ENCODE data around the gene PSMD13. TPM values are rescaled to one million over a fixed set of nuclear protein-coding genes. Genes with fewer than 3 reads are reported as not detected.

Gene PSMD13
- total RNA-seq, 4 donors from 2014 or later: 69.6 to 124 (median 78.2) TPM

DNA sequence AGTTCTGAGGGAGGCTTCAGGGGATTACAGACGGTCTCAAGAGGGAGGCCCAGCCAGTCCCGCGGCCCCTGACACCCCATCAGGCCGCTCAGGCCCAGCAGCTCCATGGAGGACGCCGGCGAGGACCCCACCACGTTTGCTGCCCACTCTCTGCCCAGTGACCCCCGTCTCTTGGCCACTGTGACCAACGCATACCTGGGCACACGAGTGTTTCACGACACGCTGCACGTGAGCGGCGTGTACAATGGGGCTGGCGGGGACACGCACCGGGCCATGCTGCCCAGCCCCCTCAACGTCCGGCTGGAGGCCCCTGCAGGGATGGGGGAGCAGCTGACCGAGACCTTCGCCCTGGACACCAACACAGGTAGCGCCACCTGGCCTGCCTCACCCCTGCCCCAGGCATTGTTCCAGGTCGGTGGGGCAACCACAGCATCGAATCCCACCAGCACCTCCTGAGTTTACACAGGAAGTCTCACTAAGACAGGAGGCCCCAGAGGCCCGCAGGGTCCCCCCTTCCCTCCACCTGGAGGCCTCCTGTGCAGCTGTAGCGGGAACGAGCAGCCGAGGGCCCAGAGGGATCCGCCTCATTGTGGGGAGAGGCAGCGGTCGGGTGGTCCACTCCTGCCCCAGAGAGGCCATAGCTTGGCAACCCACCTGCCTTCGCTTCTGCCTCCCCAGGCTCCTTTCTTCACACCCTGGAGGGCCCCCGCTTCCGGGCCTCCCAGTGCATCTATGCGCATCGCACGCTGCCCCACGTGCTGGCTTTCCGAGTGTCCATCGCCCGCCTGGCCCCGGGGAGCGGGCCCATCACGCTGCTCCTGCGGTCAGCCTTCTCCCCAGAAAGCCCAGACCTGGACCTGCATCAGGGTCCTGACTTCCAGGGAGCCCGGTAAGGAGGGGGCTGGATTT, 53.2 kb downstream of the PSMD13 start:
- DNase-seq (ENCODE audit: low spot score) (no peak), ATAC-seq (ENCODE audit: low FRiP score) (no peak)
- TF ChIP-seq, protein P1, sequence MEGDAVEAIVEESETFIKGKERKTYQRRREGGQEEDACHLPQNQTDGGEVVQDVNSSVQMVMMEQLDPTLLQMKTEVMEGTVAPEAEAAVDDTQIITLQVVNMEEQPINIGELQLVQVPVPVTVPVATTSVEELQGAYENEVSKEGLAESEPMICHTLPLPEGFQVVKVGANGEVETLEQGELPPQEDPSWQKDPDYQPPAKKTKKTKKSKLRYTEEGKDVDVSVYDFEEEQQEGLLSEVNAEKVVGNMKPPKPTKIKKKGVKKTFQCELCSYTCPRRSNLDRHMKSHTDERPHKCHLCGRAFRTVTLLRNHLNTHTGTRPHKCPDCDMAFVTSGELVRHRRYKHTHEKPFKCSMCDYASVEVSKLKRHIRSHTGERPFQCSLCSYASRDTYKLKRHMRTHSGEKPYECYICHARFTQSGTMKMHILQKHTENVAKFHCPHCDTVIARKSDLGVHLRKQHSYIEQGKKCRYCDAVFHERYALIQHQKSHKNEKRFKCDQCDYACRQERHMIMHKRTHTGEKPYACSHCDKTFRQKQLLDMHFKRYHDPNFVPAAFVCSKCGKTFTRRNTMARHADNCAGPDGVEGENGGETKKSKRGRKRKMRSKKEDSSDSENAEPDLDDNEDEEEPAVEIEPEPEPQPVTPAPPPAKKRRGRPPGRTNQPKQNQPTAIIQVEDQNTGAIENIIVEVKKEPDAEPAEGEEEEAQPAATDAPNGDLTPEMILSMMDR (IDR thresholded peaks at IDR 0.05): no peak

DNA sequence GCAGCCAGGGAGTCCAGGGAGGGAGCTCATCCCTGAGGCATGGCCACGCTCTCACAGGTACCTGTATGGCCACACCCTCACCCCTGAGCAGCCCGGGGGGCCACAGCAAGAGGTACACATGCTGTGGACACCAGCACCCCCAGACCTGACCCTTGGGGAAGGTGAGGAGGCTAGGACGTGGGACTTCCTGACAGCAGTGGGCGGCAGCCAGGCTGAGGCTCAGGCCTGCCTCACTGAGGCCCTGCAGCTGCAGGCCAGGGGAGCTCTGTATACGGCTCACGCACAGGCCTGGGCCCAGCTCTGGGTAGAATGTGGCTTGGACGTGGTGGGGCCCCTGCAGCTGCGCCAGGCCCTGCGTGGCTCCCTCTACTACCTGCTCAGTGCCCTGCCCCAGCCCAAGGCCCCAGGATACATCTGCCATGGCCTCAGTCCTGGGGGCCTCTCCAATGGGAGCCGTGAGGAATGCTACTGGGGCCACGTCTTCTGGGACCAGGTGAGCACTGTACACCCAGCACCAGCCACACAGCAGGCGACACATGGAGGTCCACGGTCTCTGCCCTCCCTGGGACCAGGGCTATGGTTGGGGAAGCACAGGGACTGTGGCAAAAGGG, 54.0 kb downstream of the PSMD13 start:
- no peak for ATAC-seq (ENCODE audit: low FRiP score)
- TF ChIP-seq, protein P1 (IDR thresholded peaks at IDR 0.05): no peak
- no peak for DNase-seq (ENCODE audit: low spot score)

DNA sequence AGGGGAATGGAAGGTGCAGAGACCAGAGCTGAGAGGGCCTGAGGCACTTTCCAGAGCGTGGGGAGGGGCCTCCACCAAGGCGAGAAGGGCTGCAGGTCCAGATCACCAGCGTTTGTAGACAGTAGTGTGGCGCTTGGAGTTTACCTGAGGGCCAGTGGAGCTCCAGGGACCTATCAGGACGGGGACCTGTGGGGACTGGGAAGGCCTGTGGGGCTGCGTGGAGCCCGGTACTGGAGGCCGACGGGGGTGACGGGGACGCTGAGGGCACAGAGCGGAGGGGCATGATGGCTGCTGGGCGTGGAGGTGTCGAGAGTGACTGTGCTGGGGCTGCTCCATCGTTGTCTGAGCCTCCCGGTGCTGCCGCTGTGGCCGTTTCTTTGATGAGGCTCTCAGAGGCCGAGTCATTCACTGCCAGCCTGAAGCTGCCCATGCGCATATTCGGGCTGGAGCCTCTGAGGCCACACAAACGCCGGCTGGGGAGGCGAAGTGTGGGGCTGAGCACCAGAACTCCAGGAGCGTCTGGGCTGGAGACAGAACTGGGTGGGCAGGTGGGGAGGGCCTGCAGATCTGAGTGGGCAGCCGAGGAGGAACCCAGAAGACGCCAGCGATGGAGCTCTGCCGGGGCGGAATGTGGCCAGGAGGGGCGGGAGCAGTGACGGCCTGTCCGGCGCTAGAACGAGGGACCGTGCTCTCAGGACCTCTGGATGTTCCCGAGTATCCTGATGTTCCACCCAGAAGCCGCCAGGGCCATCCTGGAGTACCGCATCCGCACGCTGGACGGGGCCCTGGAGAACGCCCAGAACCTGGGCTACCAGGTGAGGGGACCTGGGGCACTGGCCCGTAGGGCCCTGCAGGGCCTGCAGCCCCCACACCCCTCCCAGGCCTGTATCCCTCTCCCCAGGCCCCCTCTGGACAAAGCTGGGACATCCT, 54.8 kb downstream of the PSMD13 start:
- ATAC-seq (ENCODE audit: low FRiP score): no peak
- DNase-seq (ENCODE audit: low spot score): no peak
- TF ChIP-seq, protein P1 (IDR thresholded peaks at IDR 0.05): no peak

DNA sequence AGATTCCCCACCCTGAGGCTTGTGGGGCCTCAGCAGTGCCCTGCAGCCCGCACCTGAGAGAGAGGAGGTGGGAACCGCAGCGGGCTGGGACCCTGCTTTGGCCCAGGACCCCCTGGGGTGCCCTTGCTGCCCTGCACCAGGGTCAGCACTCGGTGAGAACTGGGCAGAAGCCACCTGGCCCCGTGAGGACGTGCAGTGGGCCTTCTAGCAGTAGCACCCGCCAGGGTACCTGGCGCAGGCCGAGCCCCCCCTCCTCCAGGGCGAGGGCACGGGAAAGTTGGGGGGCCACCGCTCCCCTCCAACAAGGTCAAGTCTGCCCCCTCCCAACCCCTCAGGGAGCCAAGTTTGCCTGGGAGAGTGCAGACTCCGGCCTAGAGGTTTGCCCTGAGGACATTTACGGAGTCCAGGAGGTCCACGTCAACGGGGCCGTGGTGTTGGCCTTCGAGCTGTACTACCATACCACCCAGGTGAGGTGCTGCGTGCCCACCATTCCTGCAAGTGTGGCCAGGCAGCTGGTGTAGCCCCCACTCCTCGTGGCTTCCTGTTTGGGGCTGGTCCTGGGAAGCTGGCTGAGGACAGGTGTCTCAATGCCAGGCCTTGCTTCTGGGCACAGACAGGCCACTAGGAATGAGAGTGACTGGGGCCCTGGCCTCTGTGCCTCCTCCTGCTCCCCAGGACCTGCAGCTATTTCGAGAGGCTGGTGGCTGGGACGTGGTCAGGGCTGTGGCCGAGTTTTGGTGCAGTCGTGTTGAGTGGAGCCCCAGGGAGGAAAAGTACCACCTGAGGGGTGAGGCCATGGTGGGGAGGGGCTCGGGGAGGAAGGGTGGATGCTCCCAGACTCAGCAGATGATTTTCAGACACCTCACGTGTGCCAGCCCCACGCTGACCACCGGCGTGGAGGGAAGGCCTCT, 55.7 kb downstream of the PSMD13 start:
- DNase-seq (ENCODE audit: low spot score): no peak
- ATAC-seq (ENCODE audit: low FRiP score): no peak
- TF ChIP-seq, protein P1 (IDR thresholded peaks at IDR 0.05): no peak

DNA sequence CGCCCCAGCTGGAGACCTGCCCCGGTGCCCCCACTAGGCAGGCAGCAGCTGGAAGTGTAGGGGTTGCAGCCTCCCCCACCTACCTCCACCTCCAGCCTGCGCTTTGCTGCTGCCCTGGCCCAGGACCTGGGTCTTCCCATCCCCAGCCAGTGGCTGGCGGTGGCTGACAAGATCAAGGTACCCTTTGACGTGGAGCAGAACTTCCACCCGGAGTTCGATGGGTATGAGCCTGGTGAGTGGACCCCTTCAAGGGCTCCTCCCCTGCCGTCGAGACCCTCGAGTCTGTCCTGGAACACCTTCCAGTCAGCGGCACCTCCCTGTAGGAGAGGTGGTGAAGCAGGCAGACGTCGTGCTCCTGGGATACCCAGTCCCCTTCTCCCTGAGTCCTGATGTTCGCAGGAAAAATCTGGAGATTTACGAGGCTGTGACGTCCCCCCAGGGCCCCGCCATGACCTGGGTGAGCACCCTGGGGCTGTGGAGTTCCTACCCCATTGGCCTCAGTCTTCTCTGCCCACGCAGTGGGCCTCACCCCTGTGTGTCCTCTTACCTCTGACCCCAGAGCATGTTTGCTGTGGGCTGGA, 56.6 kb downstream of the PSMD13 start:
- no peak for DNase-seq (ENCODE audit: low spot score)
- TF ChIP-seq, protein P1 (IDR thresholded peaks at IDR 0.05): no peak
- ATAC-seq (ENCODE audit: low FRiP score): no peak

All from omental fat pad (tissue), 4 donors.